Heart left ventricle (tissue), 13 donors: ENCODE data around the gene WNT6.

ENCODE experiments used
- CTCF ChIP-seq, 12 donors: fragments of 200-600 bp; sonication (generic) in 4 of 12; IDR thresholded peaks; one replicate each; pipeline versions ENCODE4 v1.5.0 to v1.8.0; 2018 to 2022; ENCODE audit warnings: antibody characterized with exemption in 12 of 12, mild to moderate bottlenecking in 5 of 12
- POLR2A ChIP-seq, 2 donors: fragments of 450-650 bp; IDR thresholded peaks; one replicate each; pipeline ENCODE4 v1.6.1; 2017; ENCODE audit warnings: antibody characterized with exemption in 2 of 2, mild to moderate bottlenecking in 2 of 2, moderate library complexity in 2 of 2
- donor health status: ischemic (EF 13 %, LVEDD 7.1; RV severe dilation, severe dysfunction).
- donor health status: DM: no; HTN: yes; CAD: no.
- donor health status: DM: no; HTN: no; CAD: no.
- donor health status: ischemic (EF 25% LVEDD 6.9; RV normal size, moderate dysfunction).
- donor health status: ischemic (EF 25% LVEDD 5.7; RV mildly dilated, moderate dysfunction).
- donor health status: ischemic (EF 35%, LVEDD 5.7; RV mildly dilated, moderate dysfunction).
- donor health status: nonischemic (EF 11% LVEDD 7.7; RV severe dilation, severe dysfunction).
- donor health status: DM: yes; HTN: yes; CAD: no.
- donor health status: PGD.
- donor health status: ischemic (EF 29% LVEDD 5.4; RV normal size, mild dysfunction).
- donor health status: nonischemic (EF 23%, LVEDD 6.1; RV moderate dilation, normal function).

- TF ChIP-seq POLR2A (IDR thresholded peaks at IDR 0.05) = no peak
- no peak for TF ChIP-seq CTCF (IDR thresholded peaks at IDR 0.05)
Observed at GRCh38 chr2:218894151-218894879, 34.7 kb downstream of the WNT6 start.
